Measurements from ENCODE around the gene MS4A4E.

- TF ChIP-seq, protein P1, sequence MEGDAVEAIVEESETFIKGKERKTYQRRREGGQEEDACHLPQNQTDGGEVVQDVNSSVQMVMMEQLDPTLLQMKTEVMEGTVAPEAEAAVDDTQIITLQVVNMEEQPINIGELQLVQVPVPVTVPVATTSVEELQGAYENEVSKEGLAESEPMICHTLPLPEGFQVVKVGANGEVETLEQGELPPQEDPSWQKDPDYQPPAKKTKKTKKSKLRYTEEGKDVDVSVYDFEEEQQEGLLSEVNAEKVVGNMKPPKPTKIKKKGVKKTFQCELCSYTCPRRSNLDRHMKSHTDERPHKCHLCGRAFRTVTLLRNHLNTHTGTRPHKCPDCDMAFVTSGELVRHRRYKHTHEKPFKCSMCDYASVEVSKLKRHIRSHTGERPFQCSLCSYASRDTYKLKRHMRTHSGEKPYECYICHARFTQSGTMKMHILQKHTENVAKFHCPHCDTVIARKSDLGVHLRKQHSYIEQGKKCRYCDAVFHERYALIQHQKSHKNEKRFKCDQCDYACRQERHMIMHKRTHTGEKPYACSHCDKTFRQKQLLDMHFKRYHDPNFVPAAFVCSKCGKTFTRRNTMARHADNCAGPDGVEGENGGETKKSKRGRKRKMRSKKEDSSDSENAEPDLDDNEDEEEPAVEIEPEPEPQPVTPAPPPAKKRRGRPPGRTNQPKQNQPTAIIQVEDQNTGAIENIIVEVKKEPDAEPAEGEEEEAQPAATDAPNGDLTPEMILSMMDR (conservative IDR thresholded peaks at IDR 0.05; ENCODE audit: low read depth in 2 of 2), result no peak
- TF ChIP-seq POLR2AphosphoS5 (IDR thresholded peaks at IDR 0.05; ENCODE audit: low read depth), result no peak
- no peak for TF ChIP-seq ETS1 (IDR thresholded peaks at IDR 0.05)
- no peak for TF ChIP-seq REST (IDR thresholded peaks at IDR 0.05; ENCODE audit: unreplicated experiment)
- TF ChIP-seq EZH2 (IDR thresholded peaks at IDR 0.05; ENCODE audit: low read depth, unreplicated experiment), result no peak
- TF ChIP-seq CREB1 (CRISPR knock-in tag; IDR thresholded peaks at IDR 0.05; ENCODE audit: low read depth), result no peak
Observed at GRCh38 chr11:60182541-60183330, 60.2 kb downstream of the MS4A4E start, which contains the start of gene MS4A6A.
